NCI-H1092 (cell line): Measurements from ENCODE around the gene PNMA1.
"Not testable (repeated sequence)": the region's sequence is repeated elsewhere in the genome, so short reads cannot be mapped to it uniquely, and the experiment has no call there.

ENCODE experiments used
- DNase-seq: peaks from one replicate; lab custom pipeline; 2025; lab: John Stamatoyannopoulos, UW

The PNMA1 gene

GRCh38 chr14:73715707-73716106 lies 1.5 kb upstream of the PNMA1 start:
- DNase-seq, result no peak

GRCh38 chr14:73714656-73715081 lies 485 bp upstream of the PNMA1 start:
- no peak for DNase-seq

GRCh38 chr14:73713206-73713802 lies 880 bp downstream of the PNMA1 start:
- DNase-seq, result no peak

GRCh38 chr14:73712540-73713180 lies 1.5 kb downstream of the PNMA1 start:
- DNase-seq, result peak; percentile 24

GRCh38 chr14:73712071-73712506 lies 2.1 kb downstream of the PNMA1 start:
- no peak for DNase-seq

- no peak for DNase-seq
Measured at GRCh38 chr14:73710737-73711136, 3.4 kb downstream of the PNMA1 start.

GRCh38 chr14:73709904-73710469 lies 4.2 kb downstream of the PNMA1 start:
- no peak for DNase-seq

GRCh38 chr14:73708076-73708475 lies 6.1 kb downstream of the PNMA1 start:
- not testable (repeated sequence) for DNase-seq

- DNase-seq, result no peak
Measured at GRCh38 chr14:73700325-73700724, 13.9 kb downstream of the PNMA1 start.

GRCh38 chr14:73696466-73697400 lies 17.5 kb downstream of the PNMA1 start:
- DNase-seq, result no peak

GRCh38 chr14:73695997-73696396 lies 18.2 kb downstream of the PNMA1 start:
- no peak for DNase-seq

- no peak for DNase-seq
Measured at GRCh38 chr14:73695082-73695481, 19.1 kb downstream of the PNMA1 start.

- DNase-seq, result no peak
Measured at GRCh38 chr14:73694083-73694482, 20.1 kb downstream of the PNMA1 start.

- DNase-seq, result no peak
Measured at GRCh38 chr14:73686901-73687300, 27.3 kb downstream of the PNMA1 start.

- DNase-seq, result no peak
Measured at GRCh38 chr14:73685328-73685727, 28.9 kb downstream of the PNMA1 start.

GRCh38 chr14:73684627-73685026 lies 29.6 kb downstream of the PNMA1 start:
- DNase-seq, result no peak

GRCh38 chr14:73680821-73681220 lies 33.4 kb downstream of the PNMA1 start:
- no peak for DNase-seq

- DNase-seq, result no peak
Measured at GRCh38 chr14:73678698-73679097, 35.5 kb downstream of the PNMA1 start.

GRCh38 chr14:73674986-73675385 lies 39.2 kb downstream of the PNMA1 start:
- no peak for DNase-seq

GRCh38 chr14:73667854-73668253 lies 46.3 kb downstream of the PNMA1 start:
- no peak for DNase-seq

GRCh38 chr14:73666583-73666982 lies 47.6 kb downstream of the PNMA1 start:
- DNase-seq, result no peak

GRCh38 chr14:73665130-73665529 lies 49.1 kb downstream of the PNMA1 start:
- DNase-seq, result no peak
